GM23338 (cell line): ENCODE results near the gene SEC11A. TPM values are rescaled to one million over a fixed set of nuclear protein-coding genes. Genes with fewer than 3 reads are reported as not detected.

Experiments
- ATAC-seq: fragments of 200-7000 bp; cut with Tn5 transposase; 3 replicates; pipeline ENCODE4 v1.9.1; 2020
- DNase-seq: peaks from one replicate; pipeline ENCODE4 v3.0.0-alpha.2; 2015; ENCODE audit warnings: low spot score
- H2AFZ ChIP-seq: fragments of 200-600 bp; sonication (generic); 2 replicates; pipeline ENCODE4 v1.8.0; 2016; ENCODE audit warnings: antibody characterized with exemption, mild to moderate bottlenecking, moderate library complexity
- H3F3A ChIP-seq: fragments of 200-600 bp; sonication (generic); replicated peaks from 2 replicates; pipeline ENCODE4 v1.8.0; 2017; ENCODE audit warnings: antibody characterized with exemption, mixed run types, low read depth
- H3K27ac ChIP-seq: fragments of 200-600 bp; sonication (generic); 2 replicates; pipeline ENCODE4 v1.6.1; 2016; ENCODE audit warnings: low read depth
- H3K27me3 ChIP-seq: fragments of 200-600 bp; sonication (generic); 2 replicates; pipeline ENCODE4 v1.8.0; 2016; ENCODE audit warnings: mild to moderate bottlenecking, mixed run types, moderate library complexity; ENCODE audit not compliant: insufficient read depth
- H3K36me3 ChIP-seq: fragments of 200-600 bp; sonication (generic); 2 replicates; pipeline ENCODE4 v1.8.0; 2016; ENCODE audit warnings: mild to moderate bottlenecking; ENCODE audit not compliant: insufficient read depth
- H3K4me1 ChIP-seq: fragments of 200-600 bp; sonication (generic); 2 replicates; pipeline ENCODE4 v1.8.0; 2016; ENCODE audit warnings: mild to moderate bottlenecking, moderate library complexity; ENCODE audit not compliant: insufficient read depth
- H3K4me2 ChIP-seq: fragments of 200-600 bp; sonication (generic); 2 replicates; pipeline ENCODE4 v1.7.1; 2017; ENCODE audit warnings: mixed run types
- H3K4me3 ChIP-seq: fragments of 200-600 bp; sonication (generic); 2 replicates; pipeline ENCODE4 v1.6.1; 2016; ENCODE audit warnings: mixed run types
- H3K79me2 ChIP-seq: fragments of 200-600 bp; sonication (generic); replicated peaks from 2 replicates; pipeline ENCODE4 v1.8.0; 2017; ENCODE audit warnings: mild to moderate bottlenecking; ENCODE audit not compliant: insufficient read depth
- H3K9me2 ChIP-seq: fragments of 200-600 bp; sonication (generic); 2 replicates; pipeline ENCODE4 v1.8.0; 2017; ENCODE audit not compliant: insufficient read depth
- H4K20me1 ChIP-seq: fragments of 200-600 bp; sonication (generic); replicated peaks from 2 replicates; pipeline ENCODE4 v1.8.0; 2017; ENCODE audit warnings: mild to moderate bottlenecking; ENCODE audit not compliant: insufficient read depth
- H3K27ac Mint-ChIP-seq: 2 replicates; pipeline ENCODE4 v1.8.0; 2020; ENCODE audit warnings: inconsistent platforms, mild to moderate bottlenecking, moderate library complexity, mixed read lengths
- H3K27me3 Mint-ChIP-seq: 3 replicates; pipeline ENCODE4 v1.8.0; 2022; ENCODE audit warnings: low read depth, mild to moderate bottlenecking, moderate library complexity, mixed read lengths, inconsistent platforms; ENCODE audit not compliant: insufficient read depth, poor library complexity
- H3K36me3 Mint-ChIP-seq: 3 replicates; pipeline ENCODE4 v1.8.0; 2021; ENCODE audit warnings: low read depth, mild to moderate bottlenecking, inconsistent platforms, moderate library complexity, mixed read lengths
- H3K4me1 Mint-ChIP-seq: 3 replicates; pipeline ENCODE4 v1.8.0; 2020; ENCODE audit warnings: mild to moderate bottlenecking, inconsistent platforms, mixed read lengths
- H3K4me3 Mint-ChIP-seq: 3 replicates; pipeline ENCODE4 v1.8.0; 2021; ENCODE audit warnings: moderate library complexity, mild to moderate bottlenecking, inconsistent platforms, mixed read lengths
- H3K9me3 Mint-ChIP-seq: 3 replicates; pipeline ENCODE4 v1.8.0; 2020; ENCODE audit warnings: moderate library complexity, mild to moderate bottlenecking, inconsistent platforms, mixed read lengths
- CREB1 ChIP-seq: fragments of 250-450 bp; sonication (Bioruptor Pico); IDR thresholded peaks from 2 replicates; pipeline ENCODE4 v1.5.0; 2020; ENCODE audit warnings: low read depth, mild to moderate bottlenecking, moderate library complexity
- CTCF ChIP-seq, 2 experiments: fragments of 200-600 bp in 1 of 2; sonication (generic) in 1 of 2; conservative IDR thresholded peaks; 2 replicates each; pipeline versions ENCODE4 v1.5.1 to v1.6.1; 2016 to 2017; ENCODE audit warnings: antibody characterized with exemption in 2 of 2, low read depth in 2 of 2, mild to moderate bottlenecking in 2 of 2, moderate library complexity in 1 of 2
- EZH2 ChIP-seq: fragments of 200-600 bp; sonication (generic); IDR thresholded peaks from one replicate; pipeline ENCODE4 v1.8.0; 2017; ENCODE audit warnings: antibody characterized with exemption, mild to moderate bottlenecking, low read depth; ENCODE audit not compliant: unreplicated experiment
- EZH2phosphoT487 ChIP-seq: fragments of 200-600 bp; sonication (generic); IDR thresholded peaks from one replicate; pipeline ENCODE4 v1.8.1; 2018; ENCODE audit warnings: antibody characterized with exemption; ENCODE audit not compliant: unreplicated experiment
- JUNB ChIP-seq: IDR thresholded peaks from one replicate; pipeline ENCODE4 v1.6.1; 2016; ENCODE audit warnings: antibody characterized with exemption; ENCODE audit not compliant: unreplicated experiment
- NANOG ChIP-seq: IDR thresholded peaks from 2 replicates; pipeline ENCODE4 v1.6.1; 2016; ENCODE audit warnings: antibody characterized with exemption, borderline replicate concordance
- POLR2AphosphoS5 ChIP-seq: IDR thresholded peaks from 2 replicates; pipeline ENCODE4 v1.6.1; 2016; ENCODE audit warnings: antibody characterized with exemption, low read depth
- STAT1 ChIP-seq: IDR thresholded peaks from one replicate; pipeline ENCODE4 v1.6.1; 2016; ENCODE audit warnings: antibody characterized with exemption; ENCODE audit not compliant: unreplicated experiment
- ZNF114 ChIP-seq: fragments of 250-450 bp; sonication (Bioruptor Pico); IDR thresholded peaks from 2 replicates; pipeline ENCODE4 v1.5.0; 2020; ENCODE audit warnings: mild to moderate bottlenecking, moderate library complexity
- ZNF462 ChIP-seq: fragments of 250-450 bp; sonication (Bioruptor Pico); IDR thresholded peaks from 2 replicates; pipeline ENCODE4 v1.5.0; 2020; ENCODE audit warnings: mild to moderate bottlenecking, moderate library complexity
- polyA plus RNA-seq: library from polyadenylated mRNA; unstranded; fragments of >200 nt; fragmentation: Nextera tagmentation; extraction: Ambion mirVana; gene quantifications from 2 replicates; pipeline ENCODE4 v1.2.1, GENCODE V29; 2016
- total RNA-seq: library from RNA; depleted of rRNA; stranded (reverse); fragments of >200 nt; shearing (Covaris generic); gene quantifications from 2 replicates; pipeline ENCODE4 v1.2.3, GENCODE V29; 2014
- TF ChIP-seq, protein P1 (sequence below): IDR thresholded peaks from 2 replicates; pipeline ENCODE4 v1.6.1; 2016; ENCODE audit warnings: antibody characterized with exemption
- TF ChIP-seq, protein P2 (sequence below): IDR thresholded peaks from one replicate; pipeline ENCODE4 v1.6.1; 2018; ENCODE audit warnings: antibody characterized with exemption; ENCODE audit not compliant: unreplicated experiment

SEC11A gene
- total and polyA plus RNA-seq, 2 experiments from 2014 or later, result 191 to 257 TPM

DNA sequence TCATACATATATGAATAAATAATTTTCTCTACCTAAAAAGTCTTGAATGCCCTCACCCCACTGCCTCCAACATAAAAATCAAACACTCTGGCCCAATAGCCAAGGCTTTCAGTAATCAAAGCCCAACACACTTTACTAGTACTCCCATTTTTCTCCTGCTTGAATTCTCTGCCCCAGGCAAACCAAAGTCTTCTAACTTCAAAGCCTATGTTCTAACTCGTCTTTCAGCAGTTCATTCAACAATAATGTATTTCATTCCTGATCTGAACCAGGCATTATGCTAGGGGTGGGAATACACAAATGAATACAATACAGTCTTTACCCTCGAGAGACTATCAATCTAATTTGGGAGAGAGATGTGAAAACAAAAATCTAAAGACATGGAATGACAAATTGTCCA is 21.1 kb upstream of the SEC11A start (continued):
- TF ChIP-seq CTCF (conservative IDR thresholded peaks at IDR 0.05; ENCODE audit: low read depth in 2 of 2) (no peak), CREB1 (CRISPR knock-in tag) (no peak), NANOG (no peak)
- TF ChIP-seq, protein P1, sequence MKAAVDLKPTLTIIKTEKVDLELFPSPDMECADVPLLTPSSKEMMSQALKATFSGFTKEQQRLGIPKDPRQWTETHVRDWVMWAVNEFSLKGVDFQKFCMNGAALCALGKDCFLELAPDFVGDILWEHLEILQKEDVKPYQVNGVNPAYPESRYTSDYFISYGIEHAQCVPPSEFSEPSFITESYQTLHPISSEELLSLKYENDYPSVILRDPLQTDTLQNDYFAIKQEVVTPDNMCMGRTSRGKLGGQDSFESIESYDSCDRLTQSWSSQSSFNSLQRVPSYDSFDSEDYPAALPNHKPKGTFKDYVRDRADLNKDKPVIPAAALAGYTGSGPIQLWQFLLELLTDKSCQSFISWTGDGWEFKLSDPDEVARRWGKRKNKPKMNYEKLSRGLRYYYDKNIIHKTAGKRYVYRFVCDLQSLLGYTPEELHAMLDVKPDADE, result no peak

GRCh38 chr15:84736375-84736774 is 20.4 kb upstream of the SEC11A start:
- no peaks in the 10 kb centered on the region for H3K79me2 ChIP-seq
- Mint-ChIP-seq H3K27me3 (peaks cover 5% of the 10 kb centered on the region), H3K36me3 (no peaks in the 10 kb centered on the region; the same call in 2 of the 3 replicates), H3K9me3 (no peaks in the 10 kb centered on the region; the same call in 2 of the 3 replicates), H3K4me1 (peaks cover 28% of the 10 kb centered on the region), H3K27ac (peak overlapping the region; percentile 19; the same call in 1 of the 2 replicates), H3K4me3 (no peak overlapping the region; the same call in 2 of the 3 replicates)
- H4K20me1 ChIP-seq, result no peaks in the 10 kb centered on the region
- peaks cover 16% of the 10 kb centered on the region for H3K4me1 ChIP-seq
- DNase-seq (no peak), ATAC-seq (no peak)
- no peak overlapping the region for H3K4me3 ChIP-seq
- H3K4me2 ChIP-seq, result no peak overlapping the region
- H2AFZ ChIP-seq, result no peak overlapping the region
- H3F3A ChIP-seq, result 0 out of 2 replicates have a peak, but pooled peaks cover 2% of the 10 kb centered on the region
- H3K27ac ChIP-seq, result no peak overlapping the region
- no peaks in the 10 kb centered on the region for H3K27me3 ChIP-seq
- no peaks in the 10 kb centered on the region for H3K9me2 ChIP-seq
- H3K36me3 ChIP-seq, result no peaks in the 10 kb centered on the region
- TF ChIP-seq POLR2AphosphoS5 (no peak), EZH2 (no peak), ZNF114 (no peak), JUNB (no peak), EZH2phosphoT487 (no peak), ZNF462 (no peak), STAT1 (no peak)
- TF ChIP-seq, protein P2, sequence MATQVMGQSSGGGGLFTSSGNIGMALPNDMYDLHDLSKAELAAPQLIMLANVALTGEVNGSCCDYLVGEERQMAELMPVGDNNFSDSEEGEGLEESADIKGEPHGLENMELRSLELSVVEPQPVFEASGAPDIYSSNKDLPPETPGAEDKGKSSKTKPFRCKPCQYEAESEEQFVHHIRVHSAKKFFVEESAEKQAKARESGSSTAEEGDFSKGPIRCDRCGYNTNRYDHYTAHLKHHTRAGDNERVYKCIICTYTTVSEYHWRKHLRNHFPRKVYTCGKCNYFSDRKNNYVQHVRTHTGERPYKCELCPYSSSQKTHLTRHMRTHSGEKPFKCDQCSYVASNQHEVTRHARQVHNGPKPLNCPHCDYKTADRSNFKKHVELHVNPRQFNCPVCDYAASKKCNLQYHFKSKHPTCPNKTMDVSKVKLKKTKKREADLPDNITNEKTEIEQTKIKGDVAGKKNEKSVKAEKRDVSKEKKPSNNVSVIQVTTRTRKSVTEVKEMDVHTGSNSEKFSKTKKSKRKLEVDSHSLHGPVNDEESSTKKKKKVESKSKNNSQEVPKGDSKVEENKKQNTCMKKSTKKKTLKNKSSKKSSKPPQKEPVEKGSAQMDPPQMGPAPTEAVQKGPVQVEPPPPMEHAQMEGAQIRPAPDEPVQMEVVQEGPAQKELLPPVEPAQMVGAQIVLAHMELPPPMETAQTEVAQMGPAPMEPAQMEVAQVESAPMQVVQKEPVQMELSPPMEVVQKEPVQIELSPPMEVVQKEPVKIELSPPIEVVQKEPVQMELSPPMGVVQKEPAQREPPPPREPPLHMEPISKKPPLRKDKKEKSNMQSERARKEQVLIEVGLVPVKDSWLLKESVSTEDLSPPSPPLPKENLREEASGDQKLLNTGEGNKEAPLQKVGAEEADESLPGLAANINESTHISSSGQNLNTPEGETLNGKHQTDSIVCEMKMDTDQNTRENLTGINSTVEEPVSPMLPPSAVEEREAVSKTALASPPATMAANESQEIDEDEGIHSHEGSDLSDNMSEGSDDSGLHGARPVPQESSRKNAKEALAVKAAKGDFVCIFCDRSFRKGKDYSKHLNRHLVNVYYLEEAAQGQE, result no peak
- TF ChIP-seq, protein P1, result no peak
